ENCODE data around the gene CRY1. TPM values are rescaled to one million over a fixed set of nuclear protein-coding genes. Genes with fewer than 3 reads are reported as not detected.
"Not testable (repeated sequence)": the region's sequence is repeated elsewhere in the genome, so short reads cannot be mapped to it uniquely, and the experiment has no call there.

Gene CRY1
- polyA plus RNA-seq, 1 donor = 14.9 TPM

- DNase-seq (ENCODE audit: low read depth) = no peak
Measured at GRCh38 chr12:107064687-107065086, 28.7 kb downstream of the CRY1 start.

- DNase-seq (ENCODE audit: low read depth) = no peak
Measured at GRCh38 chr12:107064243-107064642, 29.1 kb downstream of the CRY1 start.

- DNase-seq (ENCODE audit: low read depth) = no peak
Measured at GRCh38 chr12:107058190-107058589, 35.2 kb downstream of the CRY1 start.

GRCh38 chr12:107057071-107057834, 36.1 kb downstream of the CRY1 start:
- no peak for DNase-seq (ENCODE audit: low read depth)

- no peak for DNase-seq (ENCODE audit: low read depth)
Measured at GRCh38 chr12:107053709-107054108, 39.6 kb downstream of the CRY1 start.

- no peak for DNase-seq (ENCODE audit: low read depth)
Measured at GRCh38 chr12:107045186-107045585, 48.2 kb downstream of the CRY1 start.

GRCh38 chr12:107042801-107043200, 50.5 kb downstream of the CRY1 start:
- no peak for DNase-seq (ENCODE audit: low read depth)

GRCh38 chr12:107035733-107036132, 57.6 kb downstream of the CRY1 start:
- DNase-seq (ENCODE audit: low read depth) = no peak

- no peak for DNase-seq (ENCODE audit: low read depth)
Measured at GRCh38 chr12:107033758-107034739, 59.3 kb downstream of the CRY1 start.

- DNase-seq (ENCODE audit: low read depth) = no peak
Measured at GRCh38 chr12:107032266-107032665, 61.1 kb downstream of the CRY1 start.

- DNase-seq (ENCODE audit: low read depth) = no peak
Measured at GRCh38 chr12:107031061-107031460, 62.3 kb downstream of the CRY1 start.

GRCh38 chr12:107029081-107029480, 64.3 kb downstream of the CRY1 start:
- DNase-seq (ENCODE audit: low read depth) = peak; percentile 31

- DNase-seq (ENCODE audit: low read depth) = peak; percentile 97
Measured at GRCh38 chr12:107027636-107028053, 65.7 kb downstream of the CRY1 start.

GRCh38 chr12:107026806-107027635, 66.3 kb downstream of the CRY1 start:
- DNase-seq (ENCODE audit: low read depth) = peak; percentile 53

- not testable (repeated sequence) for DNase-seq (ENCODE audit: low read depth)
Measured at GRCh38 chr12:107026356-107026755, 67.0 kb downstream of the CRY1 start.

GRCh38 chr12:107025671-107026070, 67.7 kb downstream of the CRY1 start:
- DNase-seq (ENCODE audit: low read depth) = no peak

- no peak for DNase-seq (ENCODE audit: low read depth)
Measured at GRCh38 chr12:107019546-107019945, 73.8 kb downstream of the CRY1 start.

GRCh38 chr12:107017042-107017441, 76.3 kb downstream of the CRY1 start:
- DNase-seq (ENCODE audit: low read depth) = no peak

GRCh38 chr12:107014055-107014454, 79.3 kb downstream of the CRY1 start:
- no peak for DNase-seq (ENCODE audit: low read depth)

GRCh38 chr12:107012736-107013425, 80.5 kb downstream of the CRY1 start:
- DNase-seq (ENCODE audit: low read depth) = no peak

GRCh38 chr12:107011519-107011918, 81.8 kb downstream of the CRY1 start:
- no peak for DNase-seq (ENCODE audit: low read depth)
